KG1 (cell line): ENCODE data around the gene TLN1.
A peak's percentile ranks its signal among the peaks of the same experiment; 100 is the strongest.

Source experiments
- DNase-seq: peaks from one replicate; lab custom pipeline; 2025; lab: John Stamatoyannopoulos, UW

Gene TLN1

DNA sequence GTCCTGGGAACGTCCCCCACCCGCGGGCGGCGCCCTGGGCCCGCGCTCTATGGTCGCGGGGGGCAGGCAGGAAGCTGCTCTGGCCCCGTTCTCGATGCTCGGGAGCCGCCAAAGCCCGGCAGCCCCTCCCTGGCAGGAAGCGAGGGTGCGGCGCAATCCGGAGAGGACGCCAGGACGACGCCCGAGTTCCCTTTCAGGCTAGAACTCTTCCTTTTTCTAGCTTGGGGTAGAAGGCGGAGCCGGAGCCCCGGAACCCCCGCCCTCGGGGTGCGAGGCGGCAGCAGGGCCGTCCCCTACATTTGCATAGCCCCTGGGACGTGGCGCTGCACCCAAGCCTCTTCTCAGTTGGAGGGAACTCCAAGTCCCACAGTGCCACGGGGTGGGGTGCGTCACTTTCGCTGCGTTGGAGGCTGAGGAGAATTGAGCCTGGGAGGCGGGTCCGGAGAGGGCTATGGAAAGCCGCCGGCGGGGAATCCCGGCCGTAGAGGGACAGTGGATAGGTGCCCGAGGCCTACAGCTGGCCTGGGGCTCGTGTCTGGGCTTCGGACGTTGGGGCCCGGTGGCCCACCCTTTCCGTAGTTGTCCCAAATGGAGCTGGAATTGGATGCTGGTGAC is at the start of gene TLN1, which contains the start of gene CREB3:
Gene TLN1 (minus strand): TSS at position 11 of the 615 bp plus-strand sequence. CDS start 6,501 bp downstream, outside the sequence.
Gene CREB3 (plus strand): TSS at position 482 of the 615 bp plus-strand sequence. CDS start 107 bp downstream, at position 589.
- peak; percentile 98 for DNase-seq

- no peak for DNase-seq
These were observed 49.1 kb upstream of the TLN1 start for GRCh38 chr9:35781066-35781465.

- no peak for DNase-seq
These were observed 46.5 kb upstream of the TLN1 start for GRCh38 chr9:35778496-35778895.

- no peak for DNase-seq
These were observed 44.0 kb upstream of the TLN1 start for GRCh38 chr9:35776018-35776417.

DNA sequence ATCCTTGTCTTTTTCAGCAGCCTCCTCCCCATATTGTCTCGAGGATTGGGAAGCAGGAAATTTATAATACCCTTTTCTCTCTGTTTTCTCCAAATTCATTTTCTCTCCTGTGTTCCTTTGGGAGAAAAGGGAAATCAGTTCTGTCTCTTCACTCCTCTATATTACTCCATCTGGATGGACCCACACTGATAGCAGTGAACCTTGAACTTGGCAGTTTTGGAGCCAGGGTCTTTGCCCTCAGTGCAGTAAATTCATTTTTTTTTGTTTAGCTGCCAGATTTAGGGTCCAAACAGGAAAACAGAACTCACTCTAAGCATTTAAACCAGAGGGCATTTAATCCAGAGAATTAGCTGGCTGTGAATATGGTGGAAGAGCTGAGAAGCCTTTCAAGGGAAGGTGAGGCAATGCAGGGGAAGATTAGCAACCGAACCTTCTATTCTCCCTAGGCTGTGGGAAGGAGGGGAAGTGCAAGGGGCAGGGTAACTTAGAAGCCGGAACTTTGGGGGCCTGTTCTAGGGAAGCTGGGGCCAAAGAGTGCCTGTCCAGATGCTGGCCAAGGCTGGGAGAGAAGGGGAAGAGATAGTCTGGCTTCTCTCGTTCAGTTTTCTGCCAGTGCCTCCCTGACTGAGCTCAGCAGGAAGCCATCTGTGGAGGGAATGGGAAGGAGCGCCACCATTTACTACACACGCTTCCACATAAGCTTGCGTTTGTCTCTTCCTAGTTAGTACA is 43.1 kb upstream of the TLN1 start:
- no peak for DNase-seq

DNA sequence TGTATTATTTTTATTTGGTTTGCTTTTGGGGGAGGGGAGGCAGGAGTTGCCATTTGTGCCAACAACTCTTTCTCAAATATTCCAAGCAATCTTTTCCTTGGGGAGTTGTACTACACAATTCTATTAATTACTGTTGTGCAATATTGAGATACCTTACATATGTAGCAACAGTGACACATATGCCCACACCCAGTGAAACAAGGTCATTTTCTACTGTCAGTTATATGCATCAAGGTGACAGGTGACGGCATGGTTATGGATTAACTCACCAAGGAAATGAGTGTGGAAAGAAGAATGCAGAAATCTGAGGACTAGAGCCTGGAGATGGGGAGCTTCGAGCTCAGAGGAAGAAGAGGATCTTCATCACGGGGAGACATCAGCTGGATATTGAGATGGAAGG is 39.9 kb upstream of the TLN1 start:
- no peak for DNase-seq

- DNase-seq = no peak
These were observed 39.5 kb upstream of the TLN1 start for GRCh38 chr9:35771534-35771933.

GRCh38 chr9:35771075-35771433 is 39.1 kb upstream of the TLN1 start:
- DNase-seq = no peak

DNA sequence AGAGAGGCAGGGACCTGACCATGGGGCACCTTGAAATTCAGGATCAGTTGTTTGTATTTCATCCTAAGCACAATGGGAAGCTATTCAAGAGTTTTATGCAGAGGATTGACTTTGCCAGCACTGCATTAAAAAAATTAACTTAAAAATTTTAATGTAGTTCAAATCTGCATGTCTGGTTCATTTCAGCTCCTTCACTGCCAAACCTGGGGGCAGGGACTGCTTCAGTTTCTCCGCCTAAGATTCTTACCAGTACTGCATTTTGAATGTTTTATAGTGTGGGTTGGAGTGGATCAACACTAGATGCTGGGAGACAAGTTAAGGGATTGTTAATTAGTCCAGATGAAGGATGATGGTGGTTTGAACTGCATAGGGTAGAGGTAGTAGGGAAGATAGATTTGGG is 37.8 kb upstream of the TLN1 start:
- no peak for DNase-seq

DNA sequence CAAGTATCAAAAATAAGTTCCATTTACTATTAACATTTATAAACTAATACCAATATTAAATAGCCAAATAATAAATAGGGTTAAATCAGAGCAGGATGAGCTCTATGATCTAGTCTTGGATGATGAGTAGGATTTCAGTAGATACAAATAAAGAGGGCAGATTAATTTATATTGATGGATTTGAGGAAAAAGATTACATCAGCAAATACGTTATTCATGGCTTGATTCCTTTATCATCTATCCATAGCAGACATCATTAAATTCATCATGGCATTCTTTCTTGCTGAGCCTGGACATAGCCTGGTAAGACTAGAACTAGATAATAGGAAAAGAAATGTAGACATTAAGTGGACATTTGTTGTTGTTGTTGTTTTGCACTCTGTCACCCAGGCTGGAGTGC is 35.5 kb upstream of the TLN1 start:
- DNase-seq = no peak

DNA sequence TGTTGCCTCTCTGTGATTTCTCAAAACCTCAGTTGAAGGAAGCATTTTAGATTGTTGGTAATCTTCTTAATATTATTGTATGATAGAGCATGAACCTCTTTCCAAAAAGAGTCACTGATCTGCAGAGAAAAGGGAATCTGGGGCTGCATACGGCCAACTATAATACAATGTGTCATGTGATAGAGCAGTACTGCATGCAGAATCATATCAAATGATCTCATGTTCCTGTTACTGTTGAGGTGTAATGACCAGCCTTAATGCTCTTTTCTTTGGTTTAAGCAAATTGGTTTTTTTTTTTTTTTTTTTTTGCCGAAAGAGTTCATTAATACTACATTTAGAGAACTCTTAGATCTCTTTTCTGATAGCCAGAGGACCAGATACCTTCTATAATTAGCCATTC is 35.0 kb upstream of the TLN1 start:
- no peak for DNase-seq

- no peak for DNase-seq
These were observed 31.8 kb upstream of the TLN1 start for GRCh38 chr9:35763803-35764202.

GRCh38 chr9:35763181-35763580 is 31.2 kb upstream of the TLN1 start:
- no peak for DNase-seq

DNA sequence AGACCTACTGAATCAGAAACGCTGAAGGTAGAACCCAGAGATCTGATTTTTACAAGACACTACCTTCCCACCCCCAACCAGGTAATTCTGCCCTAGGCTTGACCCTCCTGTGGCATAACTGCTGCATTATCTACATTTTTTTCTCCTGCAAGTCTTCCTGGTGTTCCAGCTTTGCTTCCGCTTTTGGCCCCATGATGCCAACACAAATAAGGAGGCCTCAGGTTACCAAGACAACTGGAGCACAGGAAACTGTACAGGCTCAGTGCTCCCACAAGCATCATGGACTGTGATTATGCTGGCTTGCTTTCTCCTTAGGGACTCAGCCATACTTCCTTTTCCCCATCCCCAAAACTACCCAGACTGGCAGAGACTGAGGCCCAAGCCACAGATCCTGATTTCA is 28.7 kb upstream of the TLN1 start:
- DNase-seq = no peak

- no peak for DNase-seq
These were observed 27.8 kb upstream of the TLN1 start for GRCh38 chr9:35759795-35760194.

GRCh38 chr9:35758475-35759050 is 26.6 kb upstream of the TLN1 start:
- peak; percentile 5 for DNase-seq

DNA sequence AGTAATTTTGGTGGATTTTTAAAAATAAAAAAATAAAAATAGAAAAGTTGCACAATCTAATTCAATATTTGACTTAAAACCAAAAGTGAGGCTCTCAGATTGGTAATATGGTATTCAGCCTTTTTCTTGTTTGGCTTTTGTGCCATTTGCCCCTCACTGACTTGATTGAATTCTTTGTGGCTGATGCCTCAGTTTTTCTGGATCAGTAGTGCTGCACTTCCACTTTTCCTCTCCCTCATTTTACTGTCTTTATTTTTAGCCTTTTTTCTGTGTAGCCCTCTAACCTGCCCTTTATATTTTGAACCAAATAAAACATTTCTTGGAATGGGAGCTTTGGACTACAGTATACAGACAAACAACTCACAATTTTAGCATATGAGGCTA is 25.9 kb upstream of the TLN1 start:
- DNase-seq = no peak

GRCh38 chr9:35757226-35757891 is 25.4 kb upstream of the TLN1 start:
- DNase-seq = peak; percentile 51

GRCh38 chr9:35756275-35757225 is 24.6 kb upstream of the TLN1 start:
- peak; percentile 48 for DNase-seq

DNA sequence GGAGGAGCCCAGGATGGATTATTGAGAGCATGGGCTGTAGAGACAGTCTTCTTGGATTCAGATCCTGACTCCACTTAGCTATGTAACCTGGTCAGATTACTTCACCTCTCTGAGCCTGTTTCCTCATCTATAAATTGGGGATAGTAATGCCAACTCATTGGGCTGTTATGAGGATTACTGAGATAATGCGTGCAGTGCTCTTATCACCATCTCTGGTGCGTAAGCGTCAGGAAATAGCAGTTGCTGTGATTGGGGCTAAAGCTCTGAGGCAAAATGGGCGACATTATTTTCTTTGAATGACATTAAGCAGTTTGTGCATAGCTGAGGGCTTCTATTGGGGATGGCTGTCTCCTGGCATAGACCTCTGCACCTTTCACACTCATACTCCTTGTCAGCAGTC is 23.1 kb upstream of the TLN1 start:
- no peak for DNase-seq

- no peak for DNase-seq
These were observed 22.3 kb upstream of the TLN1 start, which contains the start of gene MSMP for GRCh38 chr9:35754264-35754663. Gene MSMP (minus strand): TSS chr9:35754276. CDS start chr9:35754129, 147 bp downstream.

- no peak for DNase-seq
These were observed 21.5 kb upstream of the TLN1 start for GRCh38 chr9:35753466-35753865.
